Measurements from ENCODE around the gene C9orf78.

Gene C9orf78

GRCh38 chr9:129835128-129835859, at the start of gene C9orf78, which contains the start of gene USP20:
TSS of gene C9orf78 (minus strand) at chr9:129835275. CDS start at chr9:129835221, 54 bp downstream.
TSS of gene USP20 (plus strand) at chr9:129835458. CDS start at chr9:129852556, 17,098 bp downstream.
- no peak for FAIRE-seq

- no peak for FAIRE-seq
These were observed 49.3 kb upstream of the C9orf78 start for GRCh38 chr9:129884220-129885017.

GRCh38 chr9:129881547-129882324, 46.7 kb upstream of the C9orf78 start:
- no peak for FAIRE-seq

- FAIRE-seq, result no peak
These were observed 45.8 kb upstream of the C9orf78 start for GRCh38 chr9:129880654-129881546.

- no peak for FAIRE-seq
These were observed 45.0 kb upstream of the C9orf78 start for GRCh38 chr9:129879991-129880653.

- FAIRE-seq, result no peak
These were observed 44.1 kb upstream of the C9orf78 start for GRCh38 chr9:129879103-129879699.

- FAIRE-seq, result no peak
These were observed 43.2 kb upstream of the C9orf78 start for GRCh38 chr9:129878291-129878690.

- FAIRE-seq, result no peak
These were observed 41.7 kb upstream of the C9orf78 start for GRCh38 chr9:129876815-129877214.

- no peak for FAIRE-seq
These were observed 40.8 kb upstream of the C9orf78 start for GRCh38 chr9:129875687-129876395.

GRCh38 chr9:129875181-129875611, 40.1 kb upstream of the C9orf78 start:
- FAIRE-seq, result no peak

GRCh38 chr9:129874261-129875101, 39.4 kb upstream of the C9orf78 start:
- no peak for FAIRE-seq

- no peak for FAIRE-seq
These were observed 38.6 kb upstream of the C9orf78 start for GRCh38 chr9:129873563-129874190.

GRCh38 chr9:129871046-129871445, 36.0 kb upstream of the C9orf78 start:
- FAIRE-seq, result no peak

- no peak for FAIRE-seq
These were observed 34.8 kb upstream of the C9orf78 start for GRCh38 chr9:129869585-129870501.

GRCh38 chr9:129868872-129869486, 33.9 kb upstream of the C9orf78 start:
- FAIRE-seq, result no peak

GRCh38 chr9:129868023-129868871, 33.2 kb upstream of the C9orf78 start:
- no peak for FAIRE-seq
